ENCODE measurements around the gene PPIH.
"Not testable (repeated sequence)": the region's sequence is repeated elsewhere in the genome, so short reads cannot be mapped to it uniquely, and the experiment has no call there.

PPIH gene

DNA sequence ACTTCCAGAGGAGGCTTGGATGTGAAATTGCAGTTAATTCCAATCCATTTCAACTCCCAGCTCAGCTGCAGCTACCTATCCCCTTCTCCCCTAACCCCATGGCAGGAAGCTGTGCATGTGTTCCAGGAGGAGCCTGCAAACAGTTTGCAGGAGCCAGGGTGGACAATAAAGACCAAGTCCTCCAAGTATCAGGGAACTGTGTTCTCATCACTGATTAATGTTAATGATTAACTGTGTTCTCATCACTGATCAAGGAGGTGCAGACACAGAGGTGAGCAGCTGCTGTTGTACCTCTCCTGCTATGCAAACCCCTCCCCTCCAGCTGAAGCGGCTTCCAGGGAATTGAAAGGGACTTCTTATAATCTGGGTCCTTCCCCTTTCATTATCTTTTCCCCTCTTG, 62.6 kb downstream of the PPIH start:
- H3K4me3 ChIP-seq (ENCODE audit: insufficient read depth, low read length, poor library complexity, severe bottlenecking), result no peak overlapping the region
- H2AFZ ChIP-seq (ENCODE audit: low read depth, low read length, severe bottlenecking), result no peak overlapping the region
- no peak overlapping the region for H3K4me2 ChIP-seq (ENCODE audit: low read depth, low read length, poor library complexity, severe bottlenecking)
- H3K79me2 ChIP-seq (ENCODE audit: insufficient read depth, low read length), result no peaks in the 10 kb centered on the region
- no peaks in the 10 kb centered on the region for H4K20me1 ChIP-seq (ENCODE audit: low read depth, low read length)
- H3K27ac ChIP-seq (ENCODE audit: low read depth, low read length), result no peak overlapping the region
- no peaks in the 10 kb centered on the region for H3K9me3 ChIP-seq (ENCODE audit: insufficient read depth, low read length)
- no peaks in the 10 kb centered on the region for H3F3A ChIP-seq (ENCODE audit: insufficient read depth)
- TF ChIP-seq CTCF (IDR thresholded peaks at IDR 0.05; ENCODE audit: insufficient read depth, low read length, poor library complexity, severe bottlenecking) (no peak), EZH2phosphoT487 (conservative IDR thresholded peaks at IDR 0.05; ENCODE audit: low read length) (no peak)
- no peaks in the 10 kb centered on the region for H3K27me3 ChIP-seq (ENCODE audit: low read length)
- H3K9me2 ChIP-seq (replicated peaks; ENCODE audit: insufficient read depth, low read length), result no peaks in the 10 kb centered on the region
- no peaks in the 10 kb centered on the region for H3K36me3 ChIP-seq (ENCODE audit: low read length)
- H3K9ac ChIP-seq (ENCODE audit: low read length), result no peak overlapping the region

DNA sequence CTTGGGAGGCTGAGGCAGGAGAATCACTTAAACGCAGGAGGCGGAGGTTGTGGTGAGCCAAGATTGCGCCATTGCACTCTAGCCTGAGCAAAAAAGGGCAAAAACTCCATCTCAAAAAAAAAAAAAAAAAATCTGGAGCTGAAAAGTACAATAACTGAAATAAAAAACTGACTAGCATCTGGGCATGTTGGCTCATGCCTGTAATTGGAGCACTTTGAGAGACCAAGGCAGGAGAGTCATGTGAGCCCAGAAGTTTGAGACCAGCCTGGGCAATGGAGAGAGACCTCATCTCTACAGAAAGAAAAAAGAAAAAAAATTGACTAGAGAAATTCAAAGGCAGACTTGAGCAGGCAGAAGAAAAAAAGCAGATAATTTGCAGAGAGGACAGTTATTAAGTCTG, 63.7 kb downstream of the PPIH start:
- Histone ChIP-seq H3K4me3 (ENCODE audit: insufficient read depth, low read length, poor library complexity, severe bottlenecking) (no peak overlapping the region), H3K9ac (ENCODE audit: low read length) (no peak overlapping the region), H3K27ac (ENCODE audit: low read depth, low read length) (no peak overlapping the region), H3K27me3 (ENCODE audit: low read length) (no peaks in the 10 kb centered on the region), H2AFZ (ENCODE audit: low read depth, low read length, severe bottlenecking) (no peak overlapping the region), H3F3A (ENCODE audit: insufficient read depth) (no peaks in the 10 kb centered on the region), H3K36me3 (ENCODE audit: low read length) (no peaks in the 10 kb centered on the region), H4K20me1 (ENCODE audit: low read depth, low read length) (no peaks in the 10 kb centered on the region), H3K79me2 (ENCODE audit: insufficient read depth, low read length) (no peaks in the 10 kb centered on the region), H3K9me3 (ENCODE audit: insufficient read depth, low read length) (no peaks in the 10 kb centered on the region), H3K9me2 (replicated peaks; ENCODE audit: insufficient read depth, low read length) (no peaks in the 10 kb centered on the region), H3K4me2 (ENCODE audit: low read depth, low read length, poor library complexity, severe bottlenecking) (no peak overlapping the region)
- TF ChIP-seq CTCF (IDR thresholded peaks at IDR 0.05; ENCODE audit: insufficient read depth, low read length, poor library complexity, severe bottlenecking) (no peak), EZH2phosphoT487 (conservative IDR thresholded peaks at IDR 0.05; ENCODE audit: low read length) (no peak)

- not testable (repeated sequence) for H2AFZ ChIP-seq (ENCODE audit: low read depth, low read length, severe bottlenecking); H3K36me3 ChIP-seq (ENCODE audit: low read length); H3K9me3 ChIP-seq (ENCODE audit: insufficient read depth, low read length); H3K27ac ChIP-seq (ENCODE audit: low read depth, low read length); H3K4me3 ChIP-seq (ENCODE audit: insufficient read depth, low read length, poor library complexity, severe bottlenecking); H3K9me2 ChIP-seq (replicated peaks; ENCODE audit: insufficient read depth, low read length); H3K4me2 ChIP-seq (ENCODE audit: low read depth, low read length, poor library complexity, severe bottlenecking); H4K20me1 ChIP-seq (ENCODE audit: low read depth, low read length); H3K9ac ChIP-seq (ENCODE audit: low read length); H3K27me3 ChIP-seq (ENCODE audit: low read length); H3F3A ChIP-seq (ENCODE audit: insufficient read depth); H3K79me2 ChIP-seq (ENCODE audit: insufficient read depth, low read length)
Measured at GRCh38 chr1:42722403-42722802, 64.2 kb downstream of the PPIH start.

- Histone ChIP-seq H3K27me3 (ENCODE audit: low read length) (no peaks in the 10 kb centered on the region), H3K9me2 (replicated peaks; ENCODE audit: insufficient read depth, low read length) (no peaks in the 10 kb centered on the region), H3K27ac (ENCODE audit: low read depth, low read length) (no peak overlapping the region), H3K9ac (ENCODE audit: low read length) (no peak overlapping the region), H3K4me3 (ENCODE audit: insufficient read depth, low read length, poor library complexity, severe bottlenecking) (no peak overlapping the region), H3K4me2 (ENCODE audit: low read depth, low read length, poor library complexity, severe bottlenecking) (no peak overlapping the region), H4K20me1 (ENCODE audit: low read depth, low read length) (no peaks in the 10 kb centered on the region), H3K36me3 (ENCODE audit: low read length) (no peaks in the 10 kb centered on the region), H3K9me3 (ENCODE audit: insufficient read depth, low read length) (no peaks in the 10 kb centered on the region), H3K79me2 (ENCODE audit: insufficient read depth, low read length) (no peaks in the 10 kb centered on the region), H2AFZ (ENCODE audit: low read depth, low read length, severe bottlenecking) (no peak overlapping the region), H3F3A (ENCODE audit: insufficient read depth) (no peaks in the 10 kb centered on the region)
- no peak for TF ChIP-seq CTCF (IDR thresholded peaks at IDR 0.05; ENCODE audit: insufficient read depth, low read length, poor library complexity, severe bottlenecking)
- TF ChIP-seq EZH2phosphoT487 (conservative IDR thresholded peaks at IDR 0.05; ENCODE audit: low read length), result no peak
Measured at GRCh38 chr1:42723511-42723910, 65.3 kb downstream of the PPIH start.

DNA sequence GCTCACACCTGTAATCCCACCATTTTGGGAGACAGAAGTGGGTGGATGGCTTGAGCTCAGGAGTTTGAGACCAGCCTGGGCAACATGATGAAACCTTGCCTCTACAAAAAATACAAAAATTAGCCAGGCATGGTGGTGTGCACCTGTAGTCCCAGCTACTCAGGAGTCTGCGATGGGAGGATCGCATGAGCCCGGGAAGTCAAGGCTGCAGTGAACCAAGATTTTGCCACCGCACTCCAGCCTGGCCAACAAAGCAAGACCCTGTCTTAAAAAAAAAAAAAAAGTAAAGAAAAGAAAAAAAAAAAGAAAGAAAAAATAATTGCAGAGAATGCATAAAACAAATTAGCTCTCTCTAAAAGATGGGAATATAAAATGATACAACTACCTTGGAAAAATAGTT, 67.6 kb downstream of the PPIH start:
- not testable (repeated sequence) for H3K9ac ChIP-seq (ENCODE audit: low read length)

More for the DNA sequence above, 67.6 kb downstream of the PPIH start:
- H3K9me2 ChIP-seq (replicated peaks; ENCODE audit: insufficient read depth, low read length); H3K36me3 ChIP-seq (ENCODE audit: low read length); H3K27ac ChIP-seq (ENCODE audit: low read depth, low read length); H3F3A ChIP-seq (ENCODE audit: insufficient read depth); H4K20me1 ChIP-seq (ENCODE audit: low read depth, low read length); H3K4me2 ChIP-seq (ENCODE audit: low read depth, low read length, poor library complexity, severe bottlenecking); H3K9me3 ChIP-seq (ENCODE audit: insufficient read depth, low read length); H3K79me2 ChIP-seq (ENCODE audit: insufficient read depth, low read length); H2AFZ ChIP-seq (ENCODE audit: low read depth, low read length, severe bottlenecking); H3K4me3 ChIP-seq (ENCODE audit: insufficient read depth, low read length, poor library complexity, severe bottlenecking); H3K27me3 ChIP-seq (ENCODE audit: low read length): not testable (repeated sequence)

Measured in SU-DHL-6 (cell line).